Measurements from ENCODE around the gene FAM83D. TPM values are rescaled to one million over a fixed set of nuclear protein-coding genes. Genes with fewer than 3 reads are reported as not detected.

The FAM83D gene
- total and polyA plus RNA-seq, 8 donors: 0.06 to 0.38 (median 0.22) TPM; not detected in 1

- intact Hi-C loops (cut with DNase I): no loop called here
- Histone ChIP-seq H3K4me3 (no peak overlapping the region), H3K27me3 (no peaks in the 10 kb centered on the region), H3K9me3 (no peaks in the 10 kb centered on the region), H3K36me3 (peaks cover 0 to 9% (median 0%) of the 10 kb centered on the region in 3 donors), H3K27ac (peak overlapping the region in 1 of 4 donors; percentile 37), H3K4me1 (peaks cover 0 to 14% (median 4%) of the 10 kb centered on the region in 3 donors)
- 88 to 89% methylated on average over 4 of the region's 4 CpGs for WGBS, 2 donors
- TF ChIP-seq, protein P1, sequence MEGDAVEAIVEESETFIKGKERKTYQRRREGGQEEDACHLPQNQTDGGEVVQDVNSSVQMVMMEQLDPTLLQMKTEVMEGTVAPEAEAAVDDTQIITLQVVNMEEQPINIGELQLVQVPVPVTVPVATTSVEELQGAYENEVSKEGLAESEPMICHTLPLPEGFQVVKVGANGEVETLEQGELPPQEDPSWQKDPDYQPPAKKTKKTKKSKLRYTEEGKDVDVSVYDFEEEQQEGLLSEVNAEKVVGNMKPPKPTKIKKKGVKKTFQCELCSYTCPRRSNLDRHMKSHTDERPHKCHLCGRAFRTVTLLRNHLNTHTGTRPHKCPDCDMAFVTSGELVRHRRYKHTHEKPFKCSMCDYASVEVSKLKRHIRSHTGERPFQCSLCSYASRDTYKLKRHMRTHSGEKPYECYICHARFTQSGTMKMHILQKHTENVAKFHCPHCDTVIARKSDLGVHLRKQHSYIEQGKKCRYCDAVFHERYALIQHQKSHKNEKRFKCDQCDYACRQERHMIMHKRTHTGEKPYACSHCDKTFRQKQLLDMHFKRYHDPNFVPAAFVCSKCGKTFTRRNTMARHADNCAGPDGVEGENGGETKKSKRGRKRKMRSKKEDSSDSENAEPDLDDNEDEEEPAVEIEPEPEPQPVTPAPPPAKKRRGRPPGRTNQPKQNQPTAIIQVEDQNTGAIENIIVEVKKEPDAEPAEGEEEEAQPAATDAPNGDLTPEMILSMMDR (IDR thresholded peaks at IDR 0.05): no peak
- no peak for ATAC-seq
- no peak for FAIRE-seq
- no peak for DNase-seq
Observed at GRCh38 chr20:38985060-38985459, 58.8 kb downstream of the FAM83D start.

- ATAC-seq (peak; percentile 17 to 88 (median 68)), FAIRE-seq (peak; percentile 67), DNase-seq (no peak)
- Histone ChIP-seq H3K27me3 (no peaks in the 10 kb centered on the region), H3K4me1 (peaks cover 0 to 14% (median 4%) of the 10 kb centered on the region in 3 donors), H3K36me3 (peaks cover 0 to 12% (median 0%) of the 10 kb centered on the region in 3 donors), H3K9me3 (no peaks in the 10 kb centered on the region), H3K27ac (peak overlapping the region in 1 of 4 donors; percentile 37), H3K4me3 (no peak overlapping the region)
- 33 to 38% methylated on average over 1 of the region's 1 CpG for WGBS, 2 donors
- intact Hi-C loops (cut with DNase I): no loop called here
- TF ChIP-seq, protein P1 (IDR thresholded peaks at IDR 0.05): no peak
Observed at GRCh38 chr20:38985603-38986170, 59.5 kb downstream of the FAM83D start.

- intact Hi-C loops (cut with DNase I): no loop called here
- H3K27me3 ChIP-seq: no peaks in the 10 kb centered on the region
- no peaks in the 10 kb centered on the region for H3K9me3 ChIP-seq
- ATAC-seq (no peak), DNase-seq (no peak), FAIRE-seq (no peak)
- no peak overlapping the region for H3K4me3 ChIP-seq
- peaks cover 0 to 12% (median 0%) of the 10 kb centered on the region in 3 donors for H3K36me3 ChIP-seq
- no peak overlapping the region for H3K27ac ChIP-seq
- TF ChIP-seq, protein P1 (IDR thresholded peaks at IDR 0.05): no peak
- peaks cover 0 to 14% (median 4%) of the 10 kb centered on the region in 3 donors for H3K4me1 ChIP-seq
- WGBS, 2 donors: 77 to 87% methylated on average over 2 of the region's 2 CpGs
Observed at GRCh38 chr20:38986663-38987062, 60.4 kb downstream of the FAM83D start.

GRCh38 chr20:38987777-38988176 lies 61.6 kb downstream of the FAM83D start:
- Histone ChIP-seq H3K4me3 (no peak overlapping the region), H3K9me3 (no peaks in the 10 kb centered on the region), H3K4me1 (peaks cover 0 to 14% (median 4%) of the 10 kb centered on the region in 3 donors), H3K27me3 (no peaks in the 10 kb centered on the region), H3K27ac (no peak overlapping the region), H3K36me3 (peaks cover 0 to 12% (median 0%) of the 10 kb centered on the region in 3 donors)
- ATAC-seq: no peak
- TF ChIP-seq, protein P1 (IDR thresholded peaks at IDR 0.05): no peak
- WGBS, 2 donors: 85 to 89% methylated on average over 4 of the region's 4 CpGs
- intact Hi-C loops (cut with DNase I): no loop called here
- DNase-seq: no peak
- FAIRE-seq: no peak

GRCh38 chr20:38990728-38991127 lies 64.5 kb downstream of the FAM83D start:
- intact Hi-C loops (cut with DNase I): no loop called here
- no peak overlapping the region for H3K27ac ChIP-seq
- no peaks in the 10 kb centered on the region for H3K27me3 ChIP-seq
- H3K4me1 ChIP-seq: peaks cover 0 to 7% (median 4%) of the 10 kb centered on the region in 3 donors
- DNase-seq (no peak), FAIRE-seq (no peak), ATAC-seq (no peak)
- H3K4me3 ChIP-seq: no peak overlapping the region
- TF ChIP-seq, protein P1 (IDR thresholded peaks at IDR 0.05): no peak
- no peaks in the 10 kb centered on the region for H3K9me3 ChIP-seq
- 95 to 100% methylated on average over 1 of the region's 1 CpG for WGBS, 2 donors
- H3K36me3 ChIP-seq: peaks cover 0 to 16% (median 4%) of the 10 kb centered on the region in 3 donors
